GM21717 (cell line): ENCODE data around the gene CIITA.

Experiments used
- ATAC-seq: cut with Tn5 transposase; IDR thresholded peaks from one replicate; pipeline ENCODE4 v1.9.1; 2021; ENCODE audit warnings: mild to moderate bottlenecking, moderate library complexity; ENCODE audit not compliant: unreplicated experiment

Gene CIITA

DNA sequence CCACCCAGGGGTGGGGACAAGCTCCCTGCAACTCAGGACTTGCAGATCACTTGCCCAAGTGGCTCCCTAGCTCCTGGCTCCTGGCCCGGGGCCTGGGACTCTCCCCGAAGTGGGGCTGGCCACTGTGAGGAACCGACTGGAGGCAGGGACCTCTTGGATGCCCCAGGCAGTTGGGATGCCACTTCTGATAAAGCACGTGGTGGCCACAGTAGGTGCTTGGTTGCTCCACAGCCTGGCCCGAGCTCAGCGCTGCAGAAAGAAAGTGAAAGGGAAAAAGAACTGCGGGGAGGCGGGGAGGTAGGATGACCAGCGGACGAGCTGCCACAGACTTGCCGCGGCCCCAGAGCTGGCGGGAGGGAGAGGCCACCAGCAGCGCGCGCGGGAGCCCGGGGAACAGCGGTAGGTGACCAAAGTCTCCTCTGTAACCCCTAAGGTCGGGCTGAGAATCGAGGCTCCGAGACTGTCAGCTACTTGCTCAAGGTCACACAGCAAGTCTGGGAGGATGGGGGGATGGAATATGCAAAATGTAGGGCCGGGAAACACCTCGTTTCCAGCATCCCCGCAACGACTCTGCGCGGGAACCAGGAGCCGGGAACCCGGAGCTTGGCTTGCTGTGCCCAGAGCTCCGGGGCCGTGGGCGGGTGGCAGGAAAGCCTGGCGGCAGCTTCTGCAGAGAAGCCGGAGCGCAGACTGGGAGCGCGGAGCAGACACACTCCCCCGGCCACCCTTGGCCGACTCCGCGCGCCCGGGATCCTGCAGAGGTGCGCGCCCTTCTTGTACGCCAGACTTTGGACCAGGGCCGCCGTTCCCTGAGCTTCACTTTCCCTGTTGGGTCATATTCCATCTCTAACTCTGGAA is 1.9 kb downstream of the CIITA start:
- ATAC-seq, result no peak

DNA sequence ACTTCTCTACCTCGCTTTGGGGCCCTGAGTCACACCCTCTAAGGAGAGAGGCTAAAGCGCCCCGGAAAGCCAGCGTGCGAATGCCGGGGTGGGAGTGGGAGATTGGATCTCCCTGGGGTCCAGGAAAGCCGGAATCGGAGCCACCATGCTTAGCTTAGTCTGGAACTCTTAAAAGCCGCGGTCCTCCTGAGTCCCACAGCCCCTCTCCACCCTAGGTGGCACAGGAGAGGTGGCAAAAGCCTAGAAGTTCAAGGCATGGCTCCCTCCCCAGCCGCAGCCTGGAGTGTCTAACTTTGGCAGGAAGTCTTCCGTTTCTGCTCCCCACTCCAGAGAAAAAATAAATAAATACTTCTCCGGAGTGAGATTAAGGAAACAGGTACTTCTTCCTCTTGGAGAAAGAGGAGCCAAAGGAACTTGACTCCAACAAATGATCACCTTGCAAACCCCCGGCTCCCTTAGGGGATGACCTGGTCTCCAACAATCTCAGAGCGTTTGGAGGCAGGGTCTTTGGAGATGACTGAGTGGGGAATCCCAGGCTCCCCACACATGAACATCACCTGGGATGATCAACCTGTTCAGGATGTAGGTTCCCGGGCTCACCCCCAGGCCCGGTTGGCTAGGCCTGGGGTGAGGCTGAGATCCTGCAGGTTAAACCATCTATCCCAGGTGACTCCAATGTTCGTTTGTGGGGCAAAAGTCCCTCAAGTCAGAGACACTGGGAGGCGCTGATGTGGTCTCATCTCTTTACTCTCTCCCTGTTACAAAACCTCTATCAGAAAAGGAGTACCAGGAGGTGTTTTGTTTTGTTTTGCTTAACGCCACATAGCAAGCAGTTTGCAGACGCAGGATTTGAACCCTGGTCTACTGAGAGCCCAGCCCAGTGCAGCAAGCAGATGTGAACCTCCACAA is 2.9 kb downstream of the CIITA start:
- ATAC-seq, result no peak

DNA sequence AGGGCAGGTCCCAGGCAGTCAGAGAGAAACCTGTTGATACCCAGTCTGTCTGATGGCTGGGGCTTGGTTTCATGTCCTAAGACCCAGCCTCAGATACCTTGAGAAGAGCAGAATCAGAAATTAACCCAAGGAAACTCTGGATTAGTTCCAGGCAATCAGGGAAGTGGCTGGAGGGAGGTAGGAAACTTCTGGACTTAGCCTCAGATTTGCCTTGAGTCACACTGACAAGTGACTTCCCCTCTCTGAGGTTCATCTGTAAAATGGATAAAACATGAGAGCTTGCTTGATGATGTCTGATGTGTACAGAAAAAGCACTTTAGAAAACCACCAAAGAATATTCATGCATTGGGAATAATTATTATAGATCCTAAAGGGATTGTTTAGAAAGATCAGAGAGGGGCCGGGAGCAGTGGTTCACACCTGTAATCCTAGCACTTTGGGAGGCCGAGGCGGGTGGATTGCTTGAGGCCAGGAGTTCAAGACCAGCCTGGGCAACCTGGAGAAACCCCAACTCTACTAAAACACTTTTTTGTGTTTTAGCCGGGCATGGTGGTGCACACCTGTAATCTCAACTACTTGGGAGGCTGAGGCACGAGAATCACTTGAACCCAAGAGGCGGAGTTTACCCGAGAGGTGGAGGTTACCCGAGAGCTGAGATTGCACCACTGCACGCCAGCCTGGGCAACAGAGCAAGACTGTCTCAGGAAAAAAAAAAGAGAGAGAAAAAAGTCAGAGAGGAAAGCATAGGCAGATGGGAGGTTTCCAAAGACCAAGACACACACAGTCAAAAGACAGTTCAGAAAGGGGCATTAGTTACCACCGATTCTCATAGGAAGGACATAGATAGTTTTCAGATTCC is 3.8 kb downstream of the CIITA start:
- ATAC-seq, result no peak

DNA sequence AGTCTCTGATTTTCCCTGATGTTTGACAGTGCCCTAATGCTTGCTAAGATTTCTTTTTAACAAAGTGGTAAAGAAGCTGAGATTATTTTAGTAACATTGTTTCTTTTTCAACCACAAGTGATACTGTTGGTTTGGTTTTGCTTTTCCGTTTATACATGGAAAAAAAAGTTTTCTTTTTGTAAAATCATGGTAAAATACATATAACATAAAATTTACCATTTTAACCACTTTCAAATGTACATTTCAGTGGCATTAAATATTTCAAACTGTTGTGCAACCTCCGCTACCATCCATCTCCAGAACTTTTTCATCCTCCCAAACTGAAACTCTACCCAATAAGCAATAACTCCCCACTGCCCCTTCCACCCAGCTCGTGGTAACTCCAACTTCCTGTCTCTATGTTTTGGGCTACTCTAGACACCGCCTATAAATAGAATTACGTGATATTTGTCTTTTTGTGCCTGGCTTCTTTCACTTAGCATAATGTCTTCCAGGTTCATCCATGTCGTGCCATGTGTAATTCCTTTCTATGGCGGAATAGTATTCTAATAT is 4.6 kb downstream of the CIITA start:
- no peak for ATAC-seq

DNA sequence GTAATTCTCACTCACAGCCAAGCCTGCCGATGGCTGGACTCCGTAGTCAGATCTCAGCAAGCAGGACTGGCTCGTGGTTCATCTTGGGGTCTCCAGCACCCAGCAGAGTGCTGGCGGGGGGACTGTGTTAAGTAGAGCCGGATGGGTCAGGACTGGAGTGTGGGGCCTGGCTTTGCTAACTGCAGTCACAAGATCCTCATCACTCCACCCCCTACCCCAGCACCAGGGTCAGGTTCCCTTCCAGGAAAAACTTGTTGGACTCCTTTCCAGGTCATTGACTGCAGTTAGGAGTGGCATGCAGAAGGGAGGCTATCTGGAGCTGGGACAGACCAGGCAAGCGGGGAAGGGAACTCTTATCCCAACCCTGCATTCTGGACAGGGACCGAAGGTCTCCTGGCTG is 6.0 kb downstream of the CIITA start:
- ATAC-seq, result no peak

DNA sequence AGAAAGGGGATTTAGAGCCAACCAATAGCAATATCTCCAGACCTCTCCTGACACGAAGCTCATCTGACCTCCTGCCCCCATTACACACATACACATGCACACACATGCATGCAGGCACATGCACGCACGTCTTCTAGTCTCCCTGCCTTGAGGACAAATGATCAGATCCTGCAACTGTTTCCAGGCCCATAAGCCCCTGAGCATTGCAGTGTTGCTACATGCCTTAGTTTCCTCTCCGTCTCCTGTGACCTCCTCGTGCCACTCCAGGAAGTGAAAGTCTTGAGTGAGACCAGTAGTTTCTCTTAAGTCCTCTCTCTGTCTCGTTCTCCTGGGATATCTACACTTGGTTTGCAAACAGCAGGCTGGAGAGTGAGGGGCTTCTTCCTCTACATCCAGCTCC is 8.2 kb downstream of the CIITA start:
- no peak for ATAC-seq

DNA sequence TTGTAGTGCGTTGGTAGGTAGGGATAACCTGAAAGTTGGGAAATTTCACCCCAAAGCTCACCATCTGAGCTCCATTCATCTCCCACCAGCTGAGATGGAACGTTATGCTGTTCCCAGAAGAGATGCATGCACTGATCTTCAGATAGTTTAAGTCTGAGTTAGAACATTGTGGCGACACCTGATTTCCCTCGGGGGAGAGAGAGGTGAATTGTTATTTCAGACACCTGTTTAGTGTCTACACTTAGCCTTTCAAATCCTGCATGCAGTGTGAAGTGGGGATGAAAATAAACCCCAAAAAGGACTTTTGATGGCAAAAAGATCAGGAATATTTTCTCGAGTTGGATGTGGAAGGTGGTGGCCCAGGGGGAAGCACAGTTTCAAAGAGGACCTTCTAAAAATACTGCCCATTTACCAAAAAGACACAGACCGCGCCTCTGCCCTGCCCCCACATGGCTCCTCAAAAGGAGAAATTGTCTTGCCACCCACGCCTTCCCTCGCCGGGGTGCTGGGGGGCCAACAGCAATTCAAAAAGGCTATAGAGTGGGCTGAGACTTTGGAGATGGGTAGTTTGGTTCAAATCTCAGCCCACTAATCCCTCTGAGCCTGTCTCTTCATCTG is 11.4 kb downstream of the CIITA start:
- no peak for ATAC-seq

DNA sequence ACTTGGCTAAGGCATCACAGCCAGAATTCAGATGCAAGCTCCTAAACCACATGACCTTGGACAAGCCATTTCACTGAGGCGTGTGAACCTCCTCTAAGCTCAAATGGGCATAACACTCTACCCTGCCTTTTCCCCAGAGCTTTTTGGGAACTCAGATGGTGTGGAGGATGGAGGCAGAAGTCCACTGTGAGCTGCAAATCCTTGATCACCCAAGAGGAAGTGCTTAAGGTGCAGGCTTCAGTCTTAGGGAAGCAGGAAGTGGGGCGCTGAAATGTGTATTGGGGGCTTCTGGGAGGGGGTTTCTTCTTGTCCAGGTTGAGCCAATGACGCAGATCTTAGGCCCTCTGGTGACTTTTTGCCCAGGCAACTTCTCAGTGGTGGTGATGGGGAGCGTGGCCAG is 12.9 kb downstream of the CIITA start:
- no peak for ATAC-seq

DNA sequence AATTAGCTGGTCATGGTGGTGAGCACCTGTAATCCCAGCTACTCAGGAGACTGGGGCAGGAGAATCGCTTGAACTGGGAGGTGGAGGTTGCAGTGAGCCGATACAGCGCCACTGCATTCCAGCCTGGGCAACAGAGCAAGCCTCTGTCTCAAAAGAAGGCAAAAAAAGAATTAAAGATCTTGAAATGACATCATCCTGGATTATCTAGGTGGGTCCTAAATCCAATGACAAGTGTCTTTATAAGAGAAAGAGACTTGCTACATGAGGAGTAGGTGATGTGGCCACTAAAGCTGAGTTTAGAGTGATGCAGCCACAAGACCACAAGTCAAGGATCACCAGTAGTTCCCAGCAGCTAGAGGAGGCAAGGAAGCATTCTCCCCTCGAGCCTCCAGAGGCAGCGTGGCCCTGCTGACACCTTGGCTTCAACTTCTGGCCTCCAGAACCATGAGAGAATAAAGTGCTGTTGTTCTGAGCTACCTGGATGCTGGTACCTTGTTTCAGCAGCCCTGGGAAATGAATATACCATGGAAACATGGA is 15.8 kb downstream of the CIITA start:
- ATAC-seq, result no peak

DNA sequence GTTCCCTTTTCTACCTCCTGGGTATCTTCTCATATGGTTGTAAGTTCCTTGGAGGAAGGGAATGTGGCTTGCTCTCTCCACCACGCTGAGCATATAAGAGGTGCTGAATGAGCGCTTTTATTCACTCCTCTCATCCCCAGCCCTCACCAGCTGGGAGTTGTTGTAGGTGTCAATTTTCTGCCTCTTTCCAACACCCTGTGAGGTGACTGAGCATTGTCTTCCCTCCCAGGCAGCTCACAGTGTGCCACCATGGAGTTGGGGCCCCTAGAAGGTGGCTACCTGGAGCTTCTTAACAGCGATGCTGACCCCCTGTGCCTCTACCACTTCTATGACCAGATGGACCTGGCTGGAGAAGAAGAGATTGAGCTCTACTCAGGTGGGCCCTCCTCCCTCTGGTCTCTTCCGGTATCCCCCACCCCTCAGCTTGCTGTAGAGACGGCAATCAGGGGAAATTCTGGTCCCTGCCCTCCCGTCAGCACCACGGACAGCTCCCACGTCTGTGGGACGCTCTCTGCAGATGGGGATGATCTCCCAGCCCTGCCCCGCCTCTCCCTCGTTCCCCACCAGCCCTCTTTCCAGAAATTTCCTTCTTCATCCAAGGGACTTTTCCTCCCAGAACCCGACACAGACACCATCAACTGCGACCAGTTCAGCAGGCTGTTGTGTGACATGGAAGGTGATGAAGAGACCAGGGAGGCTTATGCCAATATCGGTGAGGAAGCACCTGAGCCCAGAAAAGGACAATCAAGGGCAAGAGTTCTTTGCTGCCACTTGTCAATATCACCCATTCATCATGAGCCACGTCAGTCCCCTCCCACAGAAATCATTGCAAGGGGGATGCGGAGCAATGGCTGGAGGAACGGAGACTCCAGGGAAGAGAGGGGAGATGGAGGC is 18.3 kb downstream of the CIITA start:
- ATAC-seq, result no peak

DNA sequence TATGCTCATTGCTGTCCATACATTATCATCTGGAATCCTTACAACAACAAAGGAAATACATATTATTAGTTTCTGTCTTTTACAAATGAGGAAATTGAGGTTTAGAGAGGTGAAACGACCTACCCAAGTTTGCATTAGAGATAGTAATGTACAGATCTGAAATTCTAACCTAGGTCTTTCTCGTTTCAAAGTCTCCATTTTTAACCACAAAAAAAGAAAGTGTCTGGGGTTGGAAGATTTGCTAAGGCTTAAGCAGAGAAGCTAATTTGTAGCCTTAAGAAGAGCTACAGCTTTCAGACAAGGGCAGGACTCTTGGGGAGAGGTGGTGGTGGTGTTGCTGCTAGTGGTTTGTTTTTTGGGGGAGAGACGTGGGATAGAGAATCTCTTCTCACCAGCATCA is 19.2 kb downstream of the CIITA start:
- ATAC-seq, result no peak

DNA sequence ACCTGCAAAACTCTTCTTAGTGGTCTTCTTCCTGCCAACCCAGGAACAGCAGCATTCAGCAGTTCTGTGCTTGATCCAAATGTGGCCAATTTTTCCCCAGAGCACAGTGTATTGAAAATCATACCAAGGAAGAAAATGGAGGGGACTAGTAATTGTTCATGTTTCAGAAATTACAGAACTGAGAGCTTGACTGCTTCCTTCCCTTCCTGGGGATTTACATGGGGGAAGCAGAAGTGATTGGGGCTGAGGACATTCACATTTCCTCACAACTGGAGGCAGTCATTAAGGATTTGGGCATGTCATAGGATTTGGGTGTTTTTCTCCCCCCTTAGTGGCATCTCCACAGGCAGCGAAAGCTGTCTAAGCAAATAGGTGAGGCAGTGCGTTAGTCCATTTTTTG is 19.7 kb downstream of the CIITA start:
- no peak for ATAC-seq

DNA sequence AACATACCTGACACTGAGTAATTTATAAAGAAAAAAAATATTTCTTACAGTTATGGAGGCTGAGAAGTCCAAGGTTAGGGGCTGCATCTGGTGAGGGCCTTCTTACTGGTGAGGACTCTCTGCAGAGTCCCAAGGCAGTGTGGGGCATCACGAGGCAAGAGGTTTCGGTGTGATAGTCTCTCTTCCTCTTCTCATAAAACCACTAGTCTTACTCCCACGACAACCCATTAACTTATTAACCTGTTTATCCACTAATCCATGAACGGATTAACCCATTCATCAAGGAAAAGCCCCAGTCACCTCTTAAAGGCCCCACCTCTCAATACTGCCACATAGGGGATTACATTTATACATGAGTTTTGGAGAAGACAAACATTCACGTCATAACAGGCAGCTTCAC is 20.1 kb downstream of the CIITA start:
- peak; percentile 46 for ATAC-seq

DNA sequence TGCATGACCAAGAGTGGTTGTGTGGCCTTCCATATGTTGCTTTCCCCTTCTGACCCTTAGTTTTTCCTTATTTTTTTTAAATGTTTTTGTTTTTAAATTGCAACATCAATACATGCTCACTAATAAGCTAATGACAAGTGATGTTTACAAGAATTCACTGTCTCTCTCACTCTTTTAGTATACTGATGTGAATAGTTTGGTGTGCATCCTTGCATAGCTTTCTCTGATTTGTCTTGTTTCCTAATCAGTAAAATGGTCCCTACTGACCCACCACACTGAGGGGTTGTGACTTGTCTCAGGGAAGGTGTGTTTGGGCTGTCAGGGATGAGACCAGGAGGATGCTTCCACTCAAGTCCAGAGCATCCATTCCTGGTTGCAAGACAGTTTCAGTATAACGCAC is 26.0 kb downstream of the CIITA start:
- no peak for ATAC-seq

DNA sequence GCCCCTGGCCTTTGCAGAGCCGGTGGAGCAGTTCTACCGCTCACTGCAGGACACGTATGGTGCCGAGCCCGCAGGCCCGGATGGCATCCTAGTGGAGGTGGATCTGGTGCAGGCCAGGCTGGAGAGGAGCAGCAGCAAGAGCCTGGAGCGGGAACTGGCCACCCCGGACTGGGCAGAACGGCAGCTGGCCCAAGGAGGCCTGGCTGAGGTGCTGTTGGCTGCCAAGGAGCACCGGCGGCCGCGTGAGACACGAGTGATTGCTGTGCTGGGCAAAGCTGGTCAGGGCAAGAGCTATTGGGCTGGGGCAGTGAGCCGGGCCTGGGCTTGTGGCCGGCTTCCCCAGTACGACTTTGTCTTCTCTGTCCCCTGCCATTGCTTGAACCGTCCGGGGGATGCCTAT is 29.5 kb downstream of the CIITA start:
- no peak for ATAC-seq

DNA sequence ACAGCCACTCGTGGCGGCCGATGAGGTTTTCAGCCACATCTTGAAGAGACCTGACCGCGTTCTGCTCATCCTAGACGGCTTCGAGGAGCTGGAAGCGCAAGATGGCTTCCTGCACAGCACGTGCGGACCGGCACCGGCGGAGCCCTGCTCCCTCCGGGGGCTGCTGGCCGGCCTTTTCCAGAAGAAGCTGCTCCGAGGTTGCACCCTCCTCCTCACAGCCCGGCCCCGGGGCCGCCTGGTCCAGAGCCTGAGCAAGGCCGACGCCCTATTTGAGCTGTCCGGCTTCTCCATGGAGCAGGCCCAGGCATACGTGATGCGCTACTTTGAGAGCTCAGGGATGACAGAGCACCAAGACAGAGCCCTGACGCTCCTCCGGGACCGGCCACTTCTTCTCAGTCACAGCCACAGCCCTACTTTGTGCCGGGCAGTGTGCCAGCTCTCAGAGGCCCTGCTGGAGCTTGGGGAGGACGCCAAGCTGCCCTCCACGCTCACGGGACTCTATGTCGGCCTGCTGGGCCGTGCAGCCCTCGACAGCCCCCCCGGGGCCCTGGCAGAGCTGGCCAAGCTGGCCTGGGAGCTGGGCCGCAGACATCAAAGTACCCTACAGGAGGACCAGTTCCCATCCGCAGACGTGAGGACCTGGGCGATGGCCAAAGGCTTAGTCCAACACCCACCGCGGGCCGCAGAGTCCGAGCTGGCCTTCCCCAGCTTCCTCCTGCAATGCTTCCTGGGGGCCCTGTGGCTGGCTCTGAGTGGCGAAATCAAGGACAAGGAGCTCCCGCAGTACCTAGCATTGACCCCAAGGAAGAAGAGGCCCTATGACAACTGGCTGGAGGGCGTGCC is 30.1 kb downstream of the CIITA start:
- ATAC-seq, result no peak

DNA sequence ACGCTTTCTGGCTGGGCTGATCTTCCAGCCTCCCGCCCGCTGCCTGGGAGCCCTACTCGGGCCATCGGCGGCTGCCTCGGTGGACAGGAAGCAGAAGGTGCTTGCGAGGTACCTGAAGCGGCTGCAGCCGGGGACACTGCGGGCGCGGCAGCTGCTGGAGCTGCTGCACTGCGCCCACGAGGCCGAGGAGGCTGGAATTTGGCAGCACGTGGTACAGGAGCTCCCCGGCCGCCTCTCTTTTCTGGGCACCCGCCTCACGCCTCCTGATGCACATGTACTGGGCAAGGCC is 30.7 kb downstream of the CIITA start:
- ATAC-seq, result no peak

DNA sequence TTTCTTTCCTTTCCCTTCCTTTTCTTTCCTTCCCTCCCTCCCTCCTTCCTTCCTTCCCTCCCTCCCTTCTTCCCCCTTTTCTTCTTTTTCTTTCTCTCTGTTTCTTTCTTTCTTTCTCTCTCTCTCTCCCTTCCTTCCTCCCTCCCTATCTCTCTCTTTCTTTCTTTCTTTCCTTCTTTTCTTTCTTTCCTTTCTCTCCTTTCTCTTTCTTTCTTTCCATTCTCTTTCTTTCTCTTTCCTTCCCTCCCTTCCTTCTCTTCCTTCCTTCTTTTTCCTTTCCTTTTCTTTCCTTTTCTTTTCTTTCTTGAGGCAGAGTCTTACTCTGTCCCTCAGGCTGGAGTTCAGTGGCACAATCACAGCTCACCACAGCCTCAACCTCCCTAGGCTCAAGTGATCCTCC is 34.3 kb downstream of the CIITA start:
- ATAC-seq, result no peak
